Kasumi-1 (cell line): ENCODE results near the gene ZCCHC8.
"Not testable (repeated sequence)": the region's sequence is repeated elsewhere in the genome, so short reads cannot be mapped to it uniquely, and the experiment has no call there.

ENCODE experiments used
- DNase-seq, 2 experiments: peaks; one replicate each; lab custom pipeline; 2025; lab: John Stamatoyannopoulos, UW

ZCCHC8 gene

DNA sequence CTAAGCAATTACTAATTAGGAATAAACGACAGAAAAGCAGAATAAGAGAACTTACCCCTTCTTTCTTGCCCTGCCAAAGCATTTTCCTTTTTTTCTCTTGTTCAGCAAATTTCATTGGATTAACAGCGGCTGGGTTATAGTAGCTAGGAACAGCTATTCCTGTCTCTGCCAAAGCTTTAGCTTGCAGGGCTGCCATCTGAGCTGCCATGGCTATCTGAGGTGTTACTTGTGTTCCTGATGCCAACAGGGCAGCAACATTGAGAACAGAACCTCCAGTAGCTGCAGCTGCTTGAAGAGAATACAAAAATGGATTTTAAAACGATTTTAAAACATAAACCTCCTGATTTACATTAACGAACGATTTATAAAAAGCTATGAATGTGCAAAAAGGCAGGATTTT, 7.4 kb upstream of the ZCCHC8 start:
- no peak for DNase-seq

- no peak for DNase-seq
Observed at GRCh38 chr12:122506393-122506938, 5.7 kb upstream of the ZCCHC8 start.

- no peak for DNase-seq
Observed at GRCh38 chr12:122505419-122506051, 4.8 kb upstream of the ZCCHC8 start.

DNA sequence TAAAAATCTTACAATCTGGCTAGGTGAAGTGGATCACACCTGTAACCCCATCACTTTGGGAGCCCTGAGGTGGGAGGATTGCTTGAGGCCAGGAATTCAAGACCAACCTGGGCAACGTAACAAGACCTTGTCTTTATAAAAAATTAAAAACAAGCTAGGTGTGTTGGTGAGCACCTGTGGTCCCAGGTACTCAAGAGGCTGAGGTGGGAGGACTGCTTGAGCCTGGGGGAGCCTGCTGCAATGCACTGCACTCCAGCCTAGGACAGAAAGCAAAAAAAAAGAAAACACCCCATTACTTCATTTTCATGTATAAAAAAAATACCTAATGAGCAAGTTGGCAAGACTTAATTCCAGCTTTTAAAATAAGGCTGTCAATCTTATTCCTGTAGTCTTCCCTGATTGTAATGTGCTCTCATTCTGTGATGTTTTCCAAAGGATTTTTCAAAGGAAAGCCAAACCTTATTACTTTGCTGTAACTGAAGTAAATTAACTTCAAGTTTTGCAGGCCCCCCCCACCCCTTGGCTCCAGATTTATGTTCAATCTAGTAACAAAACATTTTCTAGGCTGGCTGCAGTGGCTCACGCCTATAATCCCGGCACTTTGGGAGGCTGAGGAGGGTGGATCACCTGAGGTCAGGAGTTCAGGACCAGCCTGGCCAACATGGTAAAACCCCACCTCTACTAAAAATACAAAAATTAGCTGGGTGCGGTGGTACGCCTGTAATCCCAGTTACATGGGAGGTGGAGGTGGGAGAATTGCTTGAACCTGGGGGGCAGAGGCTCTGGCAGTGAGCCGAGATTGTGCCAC, 3.3 kb upstream of the ZCCHC8 start:
- no peak for DNase-seq

DNA sequence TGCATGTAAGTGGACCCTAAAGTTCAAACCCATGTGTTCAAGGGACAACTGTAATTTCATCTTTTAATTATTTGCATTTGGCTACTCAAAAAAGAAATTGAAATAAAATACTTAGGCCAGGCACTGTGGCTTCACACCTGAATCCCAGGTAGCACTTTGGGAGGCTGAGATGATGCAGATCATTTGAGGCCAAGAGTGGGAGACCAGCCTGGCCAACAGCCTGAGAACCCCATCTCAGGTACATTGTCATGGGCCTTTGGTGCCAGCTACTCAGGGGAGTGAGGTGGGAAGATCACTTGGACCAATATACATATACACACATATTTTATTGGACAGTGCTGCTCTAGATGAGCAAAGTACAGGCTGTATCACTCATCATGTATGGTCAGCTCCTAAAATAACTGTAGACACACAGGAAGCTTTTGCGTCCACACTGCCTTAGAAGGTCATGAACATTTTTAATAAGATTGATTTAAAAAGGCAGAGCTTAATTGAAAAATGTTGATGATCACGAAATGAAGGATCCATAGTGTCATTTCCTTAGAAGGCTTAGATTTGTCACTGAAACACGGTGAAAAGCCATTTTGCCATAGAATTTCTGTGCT, 2.5 kb upstream of the ZCCHC8 start:
- no peak for DNase-seq

DNA sequence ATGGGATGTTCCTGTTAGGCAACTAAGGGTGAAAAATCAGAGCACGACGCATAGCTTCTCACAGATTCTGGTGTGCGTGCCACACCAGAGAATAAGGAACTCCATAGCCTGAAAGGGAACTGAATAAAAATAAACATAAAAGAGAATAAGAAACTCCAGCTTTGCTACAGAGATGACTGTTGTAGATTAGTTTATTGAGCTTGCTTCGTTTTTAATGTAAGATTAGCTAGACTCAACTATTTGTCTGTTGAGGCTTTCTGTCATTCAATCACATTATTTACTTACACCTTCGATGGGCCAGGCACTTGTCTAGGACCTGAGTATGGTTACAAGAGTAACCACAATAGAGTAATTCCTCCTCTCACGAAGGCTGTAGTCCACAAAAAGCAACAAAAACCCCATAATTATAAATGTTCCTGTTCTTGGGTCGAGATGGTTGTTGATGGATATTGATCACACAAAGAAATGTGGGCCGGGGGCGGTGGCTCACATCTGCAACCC, 807 bp upstream of the ZCCHC8 start:
- peak in 1 of 2 experiments; percentile 44 for DNase-seq

DNA sequence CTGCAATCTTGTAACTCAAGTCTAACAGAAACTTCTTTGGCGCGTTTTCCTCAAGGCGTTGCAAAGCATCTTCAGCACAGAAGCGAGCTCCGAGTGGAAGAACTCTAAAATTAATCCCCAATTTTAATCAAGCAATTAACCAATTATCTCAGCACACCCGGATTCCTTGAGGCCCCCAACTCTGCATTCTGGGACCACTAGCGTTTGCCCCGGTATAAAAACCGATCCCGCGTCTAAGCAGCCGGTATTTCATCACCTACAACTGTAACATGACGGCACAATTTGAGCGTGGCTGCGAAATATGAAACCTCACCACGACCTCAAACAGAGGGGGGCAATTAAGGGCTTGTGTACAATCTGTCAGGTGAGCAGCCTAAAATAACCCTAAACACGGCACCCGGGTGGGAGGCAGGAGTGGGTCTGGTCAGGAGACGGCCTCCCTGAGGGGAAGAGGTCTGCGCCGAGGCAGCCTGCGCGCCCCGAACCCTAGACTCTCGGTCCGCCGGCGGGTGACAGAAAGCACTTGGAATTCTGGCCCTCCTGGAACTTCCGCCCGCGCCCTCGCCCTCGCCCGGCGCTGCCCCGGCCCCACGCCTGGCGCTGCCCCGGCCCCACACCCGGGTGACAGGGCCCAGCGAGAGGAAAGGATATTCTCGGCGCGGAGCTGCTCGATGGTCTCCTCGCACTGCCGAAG, 594 bp downstream of the ZCCHC8 start:
- DNase-seq, result peak; percentile 50 to 67

DNA sequence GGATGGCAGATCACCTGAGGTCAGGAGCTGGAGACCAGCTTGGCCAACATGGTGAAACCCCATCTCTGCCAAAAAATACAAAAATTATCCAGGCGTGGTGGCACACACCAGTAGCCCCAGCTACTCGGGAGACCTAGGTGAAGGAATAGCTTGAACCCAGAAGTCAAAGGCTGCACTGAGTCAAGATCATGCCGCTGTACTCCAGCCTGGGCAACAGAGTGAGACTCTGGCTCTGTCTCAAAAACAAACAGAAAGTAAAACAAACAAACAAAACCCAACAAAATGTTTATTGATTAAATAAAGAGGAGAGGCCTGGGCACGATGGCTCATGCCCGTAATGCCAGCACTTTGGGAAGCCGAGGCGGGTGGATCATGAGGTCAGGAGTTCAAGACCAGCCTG, 5.5 kb downstream of the ZCCHC8 start:
- no peak for DNase-seq

DNA sequence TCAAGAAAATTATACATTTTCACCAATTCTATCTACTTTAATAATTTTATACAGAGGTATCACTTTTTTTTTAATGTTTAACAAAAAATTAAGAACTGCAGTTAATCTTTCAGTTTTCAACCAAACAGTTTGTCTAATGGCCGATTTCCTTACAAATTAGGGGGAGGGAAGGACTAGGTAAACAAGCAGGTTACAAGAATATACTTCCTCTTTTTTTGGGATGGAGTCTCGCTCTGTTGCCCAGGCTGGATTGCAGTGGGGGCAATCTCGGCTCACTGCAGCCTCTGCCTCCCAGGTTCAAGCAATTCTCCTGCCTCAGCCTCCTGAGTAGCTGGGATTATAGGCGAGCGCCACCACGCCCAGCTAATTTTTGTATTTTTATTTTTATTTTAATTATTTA, 7.5 kb downstream of the ZCCHC8 start:
- peak in 1 of 2 experiments; percentile 10 for DNase-seq

GRCh38 chr12:122491991-122492390, 8.7 kb downstream of the ZCCHC8 start:
- DNase-seq, result no peak

GRCh38 chr12:122489038-122489437, 11.7 kb downstream of the ZCCHC8 start:
- no peak for DNase-seq

DNA sequence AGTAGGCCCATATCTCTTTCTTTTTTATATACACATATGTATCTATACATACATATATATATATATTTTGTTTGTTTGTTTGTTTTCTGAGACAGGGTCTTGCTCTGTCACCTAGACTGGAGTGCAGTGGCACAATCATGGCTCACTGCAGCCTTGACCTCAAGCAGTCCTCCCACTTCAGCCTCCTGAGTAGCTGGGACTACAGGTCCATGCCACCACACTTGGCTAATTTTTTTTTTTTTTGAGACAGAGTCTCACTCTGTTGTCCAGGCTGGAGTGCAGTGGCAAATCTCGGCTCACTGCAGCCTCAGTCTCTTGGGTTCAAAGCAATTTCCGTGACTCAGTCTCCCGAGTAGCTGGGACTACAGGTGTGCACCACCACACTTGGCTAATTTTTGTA, 12.9 kb downstream of the ZCCHC8 start:
- not testable (repeated sequence) for DNase-seq

GRCh38 chr12:122486805-122487426, 13.8 kb downstream of the ZCCHC8 start:
- DNase-seq, result no peak

DNA sequence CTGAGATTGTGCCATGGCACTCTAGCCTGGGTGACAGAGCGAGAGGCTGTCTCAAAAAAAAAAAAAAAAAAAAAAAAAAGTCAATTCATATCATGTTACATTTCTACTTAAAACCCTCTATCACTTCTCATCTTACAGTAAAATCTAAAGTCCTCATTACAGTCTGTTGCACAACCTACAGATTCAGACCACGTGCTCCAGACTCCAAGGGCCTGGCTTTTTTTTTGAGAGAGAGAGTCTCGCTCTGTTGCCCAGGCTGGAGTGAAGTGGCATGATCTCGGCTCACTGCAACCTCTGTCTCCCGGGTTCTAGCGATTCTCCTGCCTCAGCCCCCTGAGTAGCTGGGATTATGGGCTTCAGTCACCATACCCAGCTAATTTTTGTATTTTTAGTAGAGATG, 14.4 kb downstream of the ZCCHC8 start:
- not testable (repeated sequence) for DNase-seq

DNA sequence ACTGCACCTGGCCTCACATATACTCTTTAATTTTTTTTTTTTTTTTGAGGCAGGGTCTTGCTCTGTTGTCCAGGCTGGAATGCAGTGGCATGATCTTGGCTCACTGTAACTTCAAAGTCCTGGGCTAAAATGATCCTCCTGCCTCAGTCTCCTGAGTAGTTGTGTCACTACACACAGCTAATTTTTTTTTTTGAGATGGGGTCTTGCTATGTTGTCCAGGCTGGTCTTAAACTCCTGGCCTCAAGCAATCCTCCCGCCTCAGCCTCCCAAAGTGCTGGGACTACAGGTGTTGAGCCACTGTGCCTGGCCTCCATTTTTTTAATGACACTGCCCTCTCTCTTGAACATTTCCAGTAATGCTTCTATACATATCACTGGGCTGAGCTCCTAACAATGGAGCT, 16.3 kb downstream of the ZCCHC8 start:
- not testable (repeated sequence) for DNase-seq

- DNase-seq, result no peak
Observed at GRCh38 chr12:122483969-122484368, 16.8 kb downstream of the ZCCHC8 start.

GRCh38 chr12:122481861-122482260, 18.9 kb downstream of the ZCCHC8 start:
- DNase-seq, result no peak

DNA sequence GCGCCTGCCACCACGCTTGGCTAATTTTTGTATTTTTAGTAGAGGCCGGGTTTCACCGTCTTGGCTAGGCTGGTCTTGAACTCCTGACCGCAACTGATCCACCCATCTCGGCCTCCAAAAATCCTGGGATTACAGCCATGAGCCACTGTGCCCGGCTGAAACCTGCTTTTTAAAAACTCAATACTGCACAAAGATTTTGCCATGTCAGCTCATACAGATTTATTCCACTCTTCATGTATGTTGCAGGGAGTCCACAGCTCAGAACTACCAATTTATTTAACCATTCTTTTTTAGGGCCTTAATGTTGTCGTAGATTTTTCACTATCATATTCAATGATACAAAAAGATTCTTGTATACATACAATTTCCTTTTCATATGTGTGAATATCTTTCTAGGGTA, 20.0 kb downstream of the ZCCHC8 start:
- no peak for DNase-seq

DNA sequence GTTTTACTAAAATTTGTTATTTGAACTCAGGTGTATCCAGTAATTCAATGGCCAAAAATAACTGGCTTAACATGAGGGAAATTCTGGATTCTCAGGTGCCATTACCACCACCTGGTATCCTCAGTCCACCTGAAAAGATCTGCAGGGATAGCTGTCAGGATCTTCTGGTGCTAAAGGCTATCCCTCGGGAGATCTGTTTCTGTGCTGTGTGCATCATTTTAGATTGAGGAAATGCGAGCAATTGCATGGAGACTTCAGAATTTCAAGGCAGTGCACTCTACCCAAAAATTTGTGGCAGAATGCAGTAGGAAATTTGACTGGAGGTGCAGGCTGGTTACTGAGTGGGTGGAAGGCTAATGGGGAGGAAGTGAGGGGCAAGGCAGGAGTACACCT, 26.4 kb downstream of the ZCCHC8 start:
- no peak for DNase-seq

DNA sequence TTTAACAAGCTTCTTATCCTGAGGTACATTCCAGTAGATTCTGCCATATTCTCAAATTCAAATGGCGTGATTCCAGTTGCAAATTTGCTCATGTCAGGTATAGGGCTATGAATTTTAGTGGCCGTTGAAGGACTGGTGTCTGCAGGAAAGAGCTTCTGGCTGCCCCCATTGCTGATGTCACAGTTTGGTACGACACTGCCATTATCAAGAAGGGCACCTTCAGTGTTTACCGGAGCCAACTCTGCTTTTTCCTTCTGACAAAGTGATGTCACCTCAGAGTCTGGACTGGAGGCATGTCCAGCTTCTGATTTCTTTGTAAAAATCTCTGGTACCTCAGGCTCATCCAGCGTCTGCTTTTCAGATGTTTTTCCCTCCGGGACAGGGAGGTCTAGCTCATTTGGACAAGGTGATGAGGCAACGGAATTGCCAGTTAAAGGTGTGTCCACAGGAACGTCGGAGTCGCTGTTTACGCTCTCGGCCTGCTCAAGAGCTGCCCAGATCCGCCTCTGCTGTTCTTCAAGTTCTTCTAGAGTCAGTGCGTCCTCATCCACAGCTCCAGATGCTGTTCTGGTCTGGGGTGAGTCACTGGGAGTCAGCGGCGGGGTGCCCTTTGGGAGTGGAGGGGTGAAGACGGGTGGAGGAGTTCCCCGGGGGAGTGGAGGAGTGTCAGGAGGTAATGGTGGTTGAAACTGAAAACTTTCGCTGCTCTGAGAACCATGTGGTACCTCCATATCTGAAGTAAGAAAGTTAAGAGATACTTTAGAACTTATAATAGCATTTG, 27.0 kb downstream of the ZCCHC8 start:
- DNase-seq, result no peak
